Endothelial cell of umbilical vein (primary cell): Measurements from ENCODE around the gene LARGE1.

Experiments
- CTCF ChIP-seq, 2 donors: IDR thresholded peaks; 1 replicate in 1 of 2; 2 replicates in 1 of 2; pipeline ENCODE4 v1.5.1; 2011; ENCODE audit warnings: low read length in 2 of 2, mild to moderate bottlenecking in 2 of 2, moderate library complexity in 2 of 2, control low read depth in 1 of 2, inconsistent platforms in 1 of 2, low read depth in 1 of 2; ENCODE audit not compliant: insufficient read depth in 1 of 2; ENCODE audit errors: extremely low read depth in 1 of 2
- MAX ChIP-seq: IDR thresholded peaks from 2 replicates; pipeline ENCODE4 v1.6.1; 2011; ENCODE audit not compliant: insufficient read depth, insufficient read length

GRCh38 chr22:33477120-33478111 is 442.9 kb downstream of the LARGE1 start:
- TF ChIP-seq CTCF (IDR thresholded peaks at IDR 0.05; ENCODE audit: extremely low read depth in 1 of 2, insufficient read depth in 1 of 2, low read depth in 1 of 2, low read length in 2 of 2) (no peak), MAX (no peak)
